GM23338 (cell line): ENCODE data around the gene FHL2. TPM values are rescaled to one million over a fixed set of nuclear protein-coding genes. Genes with fewer than 3 reads are reported as not detected.

Experiments used
- ATAC-seq: fragments of 200-7000 bp; cut with Tn5 transposase; 3 replicates; pipeline ENCODE4 v1.9.1; 2020
- DNase-seq: peaks from one replicate; pipeline ENCODE4 v3.0.0-alpha.2; 2015; ENCODE audit warnings: low spot score
- H2AFZ ChIP-seq: fragments of 200-600 bp; sonication (generic); 2 replicates; pipeline ENCODE4 v1.8.0; 2016; ENCODE audit warnings: antibody characterized with exemption, mild to moderate bottlenecking, moderate library complexity
- H3F3A ChIP-seq: fragments of 200-600 bp; sonication (generic); replicated peaks from 2 replicates; pipeline ENCODE4 v1.8.0; 2017; ENCODE audit warnings: antibody characterized with exemption, mixed run types, low read depth
- H3K27ac ChIP-seq: fragments of 200-600 bp; sonication (generic); 2 replicates; pipeline ENCODE4 v1.6.1; 2016; ENCODE audit warnings: low read depth
- H3K27me3 ChIP-seq: fragments of 200-600 bp; sonication (generic); 2 replicates; pipeline ENCODE4 v1.8.0; 2016; ENCODE audit warnings: mild to moderate bottlenecking, mixed run types, moderate library complexity; ENCODE audit not compliant: insufficient read depth
- H3K36me3 ChIP-seq: fragments of 200-600 bp; sonication (generic); 2 replicates; pipeline ENCODE4 v1.8.0; 2016; ENCODE audit warnings: mild to moderate bottlenecking; ENCODE audit not compliant: insufficient read depth
- H3K4me1 ChIP-seq: fragments of 200-600 bp; sonication (generic); 2 replicates; pipeline ENCODE4 v1.8.0; 2016; ENCODE audit warnings: mild to moderate bottlenecking, moderate library complexity; ENCODE audit not compliant: insufficient read depth
- H3K4me2 ChIP-seq: fragments of 200-600 bp; sonication (generic); 2 replicates; pipeline ENCODE4 v1.7.1; 2017; ENCODE audit warnings: mixed run types
- H3K4me3 ChIP-seq: fragments of 200-600 bp; sonication (generic); 2 replicates; pipeline ENCODE4 v1.6.1; 2016; ENCODE audit warnings: mixed run types
- H3K79me2 ChIP-seq: fragments of 200-600 bp; sonication (generic); replicated peaks from 2 replicates; pipeline ENCODE4 v1.8.0; 2017; ENCODE audit warnings: mild to moderate bottlenecking; ENCODE audit not compliant: insufficient read depth
- H3K9me2 ChIP-seq: fragments of 200-600 bp; sonication (generic); 2 replicates; pipeline ENCODE4 v1.8.0; 2017; ENCODE audit not compliant: insufficient read depth
- H4K20me1 ChIP-seq: fragments of 200-600 bp; sonication (generic); replicated peaks from 2 replicates; pipeline ENCODE4 v1.8.0; 2017; ENCODE audit warnings: mild to moderate bottlenecking; ENCODE audit not compliant: insufficient read depth
- H3K27ac Mint-ChIP-seq: 2 replicates; pipeline ENCODE4 v1.8.0; 2020; ENCODE audit warnings: inconsistent platforms, mild to moderate bottlenecking, moderate library complexity, mixed read lengths
- H3K27me3 Mint-ChIP-seq: 3 replicates; pipeline ENCODE4 v1.8.0; 2022; ENCODE audit warnings: low read depth, mild to moderate bottlenecking, moderate library complexity, mixed read lengths, inconsistent platforms; ENCODE audit not compliant: insufficient read depth, poor library complexity
- H3K36me3 Mint-ChIP-seq: 3 replicates; pipeline ENCODE4 v1.8.0; 2021; ENCODE audit warnings: low read depth, mild to moderate bottlenecking, inconsistent platforms, moderate library complexity, mixed read lengths
- H3K4me1 Mint-ChIP-seq: 3 replicates; pipeline ENCODE4 v1.8.0; 2020; ENCODE audit warnings: mild to moderate bottlenecking, inconsistent platforms, mixed read lengths
- H3K4me3 Mint-ChIP-seq: 3 replicates; pipeline ENCODE4 v1.8.0; 2021; ENCODE audit warnings: moderate library complexity, mild to moderate bottlenecking, inconsistent platforms, mixed read lengths
- H3K9me3 Mint-ChIP-seq: 3 replicates; pipeline ENCODE4 v1.8.0; 2020; ENCODE audit warnings: moderate library complexity, mild to moderate bottlenecking, inconsistent platforms, mixed read lengths
- CTCF ChIP-seq, 2 experiments: fragments of 200-600 bp in 1 of 2; sonication (generic) in 1 of 2; conservative IDR thresholded peaks; 2 replicates each; pipeline versions ENCODE4 v1.5.1 to v1.6.1; 2016 to 2017; ENCODE audit warnings: antibody characterized with exemption in 2 of 2, low read depth in 2 of 2, mild to moderate bottlenecking in 2 of 2, moderate library complexity in 1 of 2
- ETS1 ChIP-seq: IDR thresholded peaks from 2 replicates; pipeline ENCODE4 v1.6.1; 2016; ENCODE audit warnings: antibody characterized with exemption
- EZH2 ChIP-seq: fragments of 200-600 bp; sonication (generic); IDR thresholded peaks from one replicate; pipeline ENCODE4 v1.8.0; 2017; ENCODE audit warnings: antibody characterized with exemption, mild to moderate bottlenecking, low read depth; ENCODE audit not compliant: unreplicated experiment
- EZH2phosphoT487 ChIP-seq: fragments of 200-600 bp; sonication (generic); IDR thresholded peaks from one replicate; pipeline ENCODE4 v1.8.1; 2018; ENCODE audit warnings: antibody characterized with exemption; ENCODE audit not compliant: unreplicated experiment
- JUNB ChIP-seq: IDR thresholded peaks from one replicate; pipeline ENCODE4 v1.6.1; 2016; ENCODE audit warnings: antibody characterized with exemption; ENCODE audit not compliant: unreplicated experiment
- REST ChIP-seq: IDR thresholded peaks from one replicate; pipeline ENCODE4 v1.6.1; 2018; ENCODE audit warnings: antibody characterized with exemption; ENCODE audit not compliant: unreplicated experiment
- STAT1 ChIP-seq: IDR thresholded peaks from one replicate; pipeline ENCODE4 v1.6.1; 2016; ENCODE audit warnings: antibody characterized with exemption; ENCODE audit not compliant: unreplicated experiment
- ZNF114 ChIP-seq: fragments of 250-450 bp; sonication (Bioruptor Pico); IDR thresholded peaks from 2 replicates; pipeline ENCODE4 v1.5.0; 2020; ENCODE audit warnings: mild to moderate bottlenecking, moderate library complexity
- ZNF331 ChIP-seq: fragments of 250-450 bp; sonication (Bioruptor Pico); IDR thresholded peaks from 2 replicates; pipeline ENCODE4 v1.5.0; 2020; ENCODE audit warnings: low read depth, mild to moderate bottlenecking, moderate library complexity
- ZNF462 ChIP-seq: fragments of 250-450 bp; sonication (Bioruptor Pico); IDR thresholded peaks from 2 replicates; pipeline ENCODE4 v1.5.0; 2020; ENCODE audit warnings: mild to moderate bottlenecking, moderate library complexity
- polyA plus RNA-seq: library from polyadenylated mRNA; unstranded; fragments of >200 nt; fragmentation: Nextera tagmentation; extraction: Ambion mirVana; gene quantifications from 2 replicates; pipeline ENCODE4 v1.2.1, GENCODE V29; 2016
- total RNA-seq: library from RNA; depleted of rRNA; stranded (reverse); fragments of >200 nt; shearing (Covaris generic); gene quantifications from 2 replicates; pipeline ENCODE4 v1.2.3, GENCODE V29; 2014

The FHL2 gene
- total and polyA plus RNA-seq, 2 experiments from 2014 or later: 29.0 to 30.9 TPM

GRCh38 chr2:105317937-105318336 lies 80.9 kb downstream of the FHL2 start:
- H2AFZ ChIP-seq: no peak overlapping the region
- Mint-ChIP-seq H3K36me3 (no peaks in the 10 kb centered on the region), H3K27ac (no peak overlapping the region), H3K4me3 (no peak overlapping the region), H3K27me3 (no peaks in the 10 kb centered on the region), H3K4me1 (no peaks in the 10 kb centered on the region), H3K9me3 (no peaks in the 10 kb centered on the region)
- H3K36me3 ChIP-seq: no peaks in the 10 kb centered on the region
- ATAC-seq (no peak), DNase-seq (no peak)
- no peaks in the 10 kb centered on the region for H3K4me1 ChIP-seq
- H3K79me2 ChIP-seq: peaks cover 88% of the 10 kb centered on the region
- TF ChIP-seq ZNF462 (no peak), CTCF (conservative IDR thresholded peaks at IDR 0.05; ENCODE audit: low read depth in 2 of 2) (no peak), EZH2phosphoT487 (no peak), EZH2 (no peak), STAT1 (no peak), REST (no peak), JUNB (no peak), ZNF114 (CRISPR knock-in tag) (no peak), ZNF331 (CRISPR knock-in tag) (no peak), ETS1 (no peak)
- no peaks in the 10 kb centered on the region for H3K9me2 ChIP-seq
- H3K4me3 ChIP-seq: no peak overlapping the region
- H3K27me3 ChIP-seq: no peaks in the 10 kb centered on the region
- H4K20me1 ChIP-seq: peaks cover 8% of the 10 kb centered on the region; the same call in 1 of the 2 replicates
- H3F3A ChIP-seq: no peaks in the 10 kb centered on the region
- H3K27ac ChIP-seq: no peak overlapping the region
- no peak overlapping the region for H3K4me2 ChIP-seq
